ENCODE measurements around the gene UNK. TPM values are rescaled to one million over a fixed set of nuclear protein-coding genes. Genes with fewer than 3 reads are reported as not detected.
A peak's percentile ranks its signal among the peaks of the same experiment; 100 is the strongest.

UNK gene
- total RNA-seq, 1 donor from 2014 or later, result 16.7 TPM

GRCh38 chr17:75842963-75843576 is 58.5 kb downstream of the UNK start:
- Histone ChIP-seq H3K4me3 (ENCODE audit: insufficient read depth, low read depth, low read length) (no peak overlapping the region), H3K36me3 (ENCODE audit: insufficient read depth, low read length) (no peaks in the 10 kb centered on the region), H3K27me3 (ENCODE audit: insufficient read depth, low read length) (no peaks in the 10 kb centered on the region), H3K4me2 (ENCODE audit: low read length) (no peak overlapping the region), H3K4me1 (ENCODE audit: insufficient read depth, low read length) (peaks cover 7% of the 10 kb centered on the region), H3K79me2 (ENCODE audit: insufficient read depth, low read length) (no peaks in the 10 kb centered on the region), H3K27ac (ENCODE audit: low read depth, low read length) (no peak overlapping the region), H3K9ac (ENCODE audit: low read length) (no peak overlapping the region), H3K9me3 (ENCODE audit: insufficient read depth, low read depth, low read length) (no peaks in the 10 kb centered on the region), H4K20me1 (ENCODE audit: insufficient read depth, low read length) (peaks cover 2% of the 10 kb centered on the region), H2AFZ (ENCODE audit: low read depth, low read length) (no peak overlapping the region)
- H3K4me3 Mint-ChIP-seq (ENCODE audit: unreplicated experiment), result no peak overlapping the region
- H3K36me3 Mint-ChIP-seq (ENCODE audit: low read depth, unreplicated experiment), result peaks cover 4% of the 10 kb centered on the region
- H3K4me1 Mint-ChIP-seq (ENCODE audit: low read depth, unreplicated experiment), result peaks cover 6% of the 10 kb centered on the region
- H3K27ac Mint-ChIP-seq (ENCODE audit: unreplicated experiment), result no peak overlapping the region
- no peak for TF ChIP-seq EZH2 (IDR thresholded peaks at IDR 0.05; ENCODE audit: insufficient read depth, low read length)
- TF ChIP-seq, protein P1, sequence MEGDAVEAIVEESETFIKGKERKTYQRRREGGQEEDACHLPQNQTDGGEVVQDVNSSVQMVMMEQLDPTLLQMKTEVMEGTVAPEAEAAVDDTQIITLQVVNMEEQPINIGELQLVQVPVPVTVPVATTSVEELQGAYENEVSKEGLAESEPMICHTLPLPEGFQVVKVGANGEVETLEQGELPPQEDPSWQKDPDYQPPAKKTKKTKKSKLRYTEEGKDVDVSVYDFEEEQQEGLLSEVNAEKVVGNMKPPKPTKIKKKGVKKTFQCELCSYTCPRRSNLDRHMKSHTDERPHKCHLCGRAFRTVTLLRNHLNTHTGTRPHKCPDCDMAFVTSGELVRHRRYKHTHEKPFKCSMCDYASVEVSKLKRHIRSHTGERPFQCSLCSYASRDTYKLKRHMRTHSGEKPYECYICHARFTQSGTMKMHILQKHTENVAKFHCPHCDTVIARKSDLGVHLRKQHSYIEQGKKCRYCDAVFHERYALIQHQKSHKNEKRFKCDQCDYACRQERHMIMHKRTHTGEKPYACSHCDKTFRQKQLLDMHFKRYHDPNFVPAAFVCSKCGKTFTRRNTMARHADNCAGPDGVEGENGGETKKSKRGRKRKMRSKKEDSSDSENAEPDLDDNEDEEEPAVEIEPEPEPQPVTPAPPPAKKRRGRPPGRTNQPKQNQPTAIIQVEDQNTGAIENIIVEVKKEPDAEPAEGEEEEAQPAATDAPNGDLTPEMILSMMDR (IDR thresholded peaks at IDR 0.05; ENCODE audit: insufficient read depth, low read depth, low read length), result no peak
- H3K27me3 Mint-ChIP-seq (ENCODE audit: low read depth, unreplicated experiment), result peaks cover 2% of the 10 kb centered on the region
- H3K9me3 Mint-ChIP-seq (ENCODE audit: unreplicated experiment), result no peaks in the 10 kb centered on the region
- DNase-seq (ENCODE audit: low read depth) (no peak), FAIRE-seq (no peak)

GRCh38 chr17:75843577-75844529 is 59.2 kb downstream of the UNK start, which contains the start of gene UNC13D:
Gene UNC13D (minus strand): TSS chr17:75844404. CDS start chr17:75844337, 67 bp downstream.
- no peak for FAIRE-seq
- H4K20me1 ChIP-seq (ENCODE audit: insufficient read depth, low read length), result peaks cover 6% of the 10 kb centered on the region
- no peaks in the 10 kb centered on the region for H3K9me3 Mint-ChIP-seq (ENCODE audit: unreplicated experiment)
- no peaks in the 10 kb centered on the region for H3K79me2 ChIP-seq (ENCODE audit: insufficient read depth, low read length)
- H3K27ac Mint-ChIP-seq (ENCODE audit: unreplicated experiment), result no peak within 1 kb of the TSS
- peak within 1 kb of the TSS; percentile 12 for H3K4me2 ChIP-seq (ENCODE audit: low read length)
- H3K4me1 ChIP-seq (ENCODE audit: insufficient read depth, low read length), result peaks cover 7% of the 10 kb centered on the region
- H3K36me3 Mint-ChIP-seq (ENCODE audit: low read depth, unreplicated experiment), result peaks cover 11% of the 10 kb centered on the region
- H3K4me3 Mint-ChIP-seq (ENCODE audit: unreplicated experiment), result no peak within 1 kb of the TSS
- no peaks in the 10 kb centered on the region for H3K9me3 ChIP-seq (ENCODE audit: insufficient read depth, low read depth, low read length)
- H3K4me1 Mint-ChIP-seq (ENCODE audit: low read depth, unreplicated experiment), result peaks cover 6% of the 10 kb centered on the region
- H3K27me3 Mint-ChIP-seq (ENCODE audit: low read depth, unreplicated experiment), result peaks cover 2% of the 10 kb centered on the region
- no peak for DNase-seq (ENCODE audit: low read depth)
- H3K9ac ChIP-seq (ENCODE audit: low read length), result peak within 1 kb of the TSS; percentile 23
- H3K36me3 ChIP-seq (ENCODE audit: insufficient read depth, low read length), result peaks cover 3% of the 10 kb centered on the region
- no peak within 1 kb of the TSS for H2AFZ ChIP-seq (ENCODE audit: low read depth, low read length)
- TF ChIP-seq, protein P1 (IDR thresholded peaks at IDR 0.05; ENCODE audit: insufficient read depth, low read depth, low read length), result no peak
- no peak for TF ChIP-seq EZH2 (IDR thresholded peaks at IDR 0.05; ENCODE audit: insufficient read depth, low read length)
- H3K4me3 ChIP-seq (ENCODE audit: insufficient read depth, low read depth, low read length), result no peak within 1 kb of the TSS
- no peak within 1 kb of the TSS for H3K27ac ChIP-seq (ENCODE audit: low read depth, low read length)
- no peaks in the 10 kb centered on the region for H3K27me3 ChIP-seq (ENCODE audit: insufficient read depth, low read length)

Measured in astrocyte (in vitro differentiated cells and primary cell).